Panc1 (cell line): ENCODE measurements around the gene BTBD9.

Experiments
- POLR2AphosphoS5 ChIP-seq: IDR thresholded peaks from 2 replicates; pipeline ENCODE4 v1.6.1; 2012; ENCODE audit warnings: mild to moderate bottlenecking, low read depth, low read length, moderate library complexity
- TCF7L2 ChIP-seq: IDR thresholded peaks from 2 replicates; pipeline ENCODE4 v1.6.1; 2011; ENCODE audit warnings: mild to moderate bottlenecking, low read depth, low read length, inconsistent platforms
- TF ChIP-seq, protein P1 (sequence below): fragments of 450-650 bp; IDR thresholded peaks from 2 replicates; pipeline ENCODE4 v1.5.1; 2017; ENCODE audit warnings: mild to moderate bottlenecking
- TF ChIP-seq, protein P2 (sequence below), 2 experiments: IDR thresholded peaks; 2 replicates each; pipeline ENCODE4 v1.6.1; 2011 to 2012; ENCODE audit warnings: low read depth in 2 of 2, control low read depth in 1 of 2, low read length in 1 of 2, mild to moderate bottlenecking in 1 of 2, moderate library complexity in 1 of 2; ENCODE audit not compliant: insufficient read depth in 1 of 2

DNA sequence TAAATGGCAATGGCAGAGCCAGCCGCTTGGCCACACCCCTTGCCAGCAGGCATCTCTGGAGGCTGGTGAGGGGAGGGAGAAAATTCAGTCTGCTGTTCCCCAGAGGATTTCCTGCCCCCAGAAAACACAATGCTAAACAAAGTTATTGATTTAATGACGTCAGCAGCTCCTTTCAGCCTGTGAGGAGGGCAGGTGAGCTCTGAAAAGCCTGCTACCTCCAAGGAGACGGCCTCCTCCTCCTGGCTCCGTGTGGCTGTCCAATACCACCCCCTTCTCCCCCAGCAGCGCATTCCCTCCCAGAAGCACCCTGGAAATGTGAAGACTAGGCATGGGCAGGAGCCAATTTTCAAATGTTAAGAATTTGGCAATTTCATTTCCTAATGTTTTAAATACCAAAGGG is 427.1 kb downstream of the BTBD9 start:
- TF ChIP-seq, protein P1, sequence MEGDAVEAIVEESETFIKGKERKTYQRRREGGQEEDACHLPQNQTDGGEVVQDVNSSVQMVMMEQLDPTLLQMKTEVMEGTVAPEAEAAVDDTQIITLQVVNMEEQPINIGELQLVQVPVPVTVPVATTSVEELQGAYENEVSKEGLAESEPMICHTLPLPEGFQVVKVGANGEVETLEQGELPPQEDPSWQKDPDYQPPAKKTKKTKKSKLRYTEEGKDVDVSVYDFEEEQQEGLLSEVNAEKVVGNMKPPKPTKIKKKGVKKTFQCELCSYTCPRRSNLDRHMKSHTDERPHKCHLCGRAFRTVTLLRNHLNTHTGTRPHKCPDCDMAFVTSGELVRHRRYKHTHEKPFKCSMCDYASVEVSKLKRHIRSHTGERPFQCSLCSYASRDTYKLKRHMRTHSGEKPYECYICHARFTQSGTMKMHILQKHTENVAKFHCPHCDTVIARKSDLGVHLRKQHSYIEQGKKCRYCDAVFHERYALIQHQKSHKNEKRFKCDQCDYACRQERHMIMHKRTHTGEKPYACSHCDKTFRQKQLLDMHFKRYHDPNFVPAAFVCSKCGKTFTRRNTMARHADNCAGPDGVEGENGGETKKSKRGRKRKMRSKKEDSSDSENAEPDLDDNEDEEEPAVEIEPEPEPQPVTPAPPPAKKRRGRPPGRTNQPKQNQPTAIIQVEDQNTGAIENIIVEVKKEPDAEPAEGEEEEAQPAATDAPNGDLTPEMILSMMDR = no peak
- TF ChIP-seq TCF7L2 (no peak), POLR2AphosphoS5 (no peak)
- TF ChIP-seq, protein P2, sequence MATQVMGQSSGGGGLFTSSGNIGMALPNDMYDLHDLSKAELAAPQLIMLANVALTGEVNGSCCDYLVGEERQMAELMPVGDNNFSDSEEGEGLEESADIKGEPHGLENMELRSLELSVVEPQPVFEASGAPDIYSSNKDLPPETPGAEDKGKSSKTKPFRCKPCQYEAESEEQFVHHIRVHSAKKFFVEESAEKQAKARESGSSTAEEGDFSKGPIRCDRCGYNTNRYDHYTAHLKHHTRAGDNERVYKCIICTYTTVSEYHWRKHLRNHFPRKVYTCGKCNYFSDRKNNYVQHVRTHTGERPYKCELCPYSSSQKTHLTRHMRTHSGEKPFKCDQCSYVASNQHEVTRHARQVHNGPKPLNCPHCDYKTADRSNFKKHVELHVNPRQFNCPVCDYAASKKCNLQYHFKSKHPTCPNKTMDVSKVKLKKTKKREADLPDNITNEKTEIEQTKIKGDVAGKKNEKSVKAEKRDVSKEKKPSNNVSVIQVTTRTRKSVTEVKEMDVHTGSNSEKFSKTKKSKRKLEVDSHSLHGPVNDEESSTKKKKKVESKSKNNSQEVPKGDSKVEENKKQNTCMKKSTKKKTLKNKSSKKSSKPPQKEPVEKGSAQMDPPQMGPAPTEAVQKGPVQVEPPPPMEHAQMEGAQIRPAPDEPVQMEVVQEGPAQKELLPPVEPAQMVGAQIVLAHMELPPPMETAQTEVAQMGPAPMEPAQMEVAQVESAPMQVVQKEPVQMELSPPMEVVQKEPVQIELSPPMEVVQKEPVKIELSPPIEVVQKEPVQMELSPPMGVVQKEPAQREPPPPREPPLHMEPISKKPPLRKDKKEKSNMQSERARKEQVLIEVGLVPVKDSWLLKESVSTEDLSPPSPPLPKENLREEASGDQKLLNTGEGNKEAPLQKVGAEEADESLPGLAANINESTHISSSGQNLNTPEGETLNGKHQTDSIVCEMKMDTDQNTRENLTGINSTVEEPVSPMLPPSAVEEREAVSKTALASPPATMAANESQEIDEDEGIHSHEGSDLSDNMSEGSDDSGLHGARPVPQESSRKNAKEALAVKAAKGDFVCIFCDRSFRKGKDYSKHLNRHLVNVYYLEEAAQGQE (IDR thresholded peaks at IDR 0.05; ENCODE audit: insufficient read depth in 1 of 2, low read depth in 2 of 2, low read length in 1 of 2) = no peak
